LNCAP (cell line): ENCODE results near the gene KCTD21.

ENCODE experiments used
- CTCF ChIP-seq: fragments of 450-650 bp; IDR thresholded peaks from 2 replicates; pipeline ENCODE4 v1.5.1; 2017; ENCODE audit warnings: mild to moderate bottlenecking

Gene KCTD21

GRCh38 chr11:78171951-78172350 is 16.5 kb downstream of the KCTD21 start:
- no peak for TF ChIP-seq CTCF

- no peak for TF ChIP-seq CTCF
Observed at GRCh38 chr11:78170874-78171549, 17.4 kb downstream of the KCTD21 start.

- no peak for TF ChIP-seq CTCF
Observed at GRCh38 chr11:78170413-78170812, 18.0 kb downstream of the KCTD21 start.

GRCh38 chr11:78168539-78169477 is 19.6 kb downstream of the KCTD21 start:
- TF ChIP-seq CTCF = no peak

GRCh38 chr11:78166855-78167469 is 21.5 kb downstream of the KCTD21 start:
- no peak for TF ChIP-seq CTCF

GRCh38 chr11:78164471-78164870 is 24.0 kb downstream of the KCTD21 start:
- TF ChIP-seq CTCF = no peak

GRCh38 chr11:78163828-78164227 is 24.6 kb downstream of the KCTD21 start:
- no peak for TF ChIP-seq CTCF
